ENCODE results near the gene CEBPE. TPM values are rescaled to one million over a fixed set of nuclear protein-coding genes. Genes with fewer than 3 reads are reported as not detected.
A peak's percentile ranks its signal among the peaks of the same experiment; 100 is the strongest.

CEBPE gene
- total and polyA plus RNA-seq, 8 donors: 0.14 to 1.0 (median 0.23) TPM; not detected in 2

GRCh38 chr14:23114669-23115038 lies 4.4 kb downstream of the CEBPE start:
- TF ChIP-seq CTCF (IDR thresholded peaks at IDR 0.05): no peak
- peak overlapping the region in 1 of 2 donors; percentile 63 for H3K27ac ChIP-seq
- ATAC-seq: peak; percentile 47

GRCh38 chr14:23114120-23114458 lies 5.0 kb downstream of the CEBPE start:
- intact Hi-C loops (cut with DNase I): no loop called here
- Histone ChIP-seq H3K9me3 (no peaks in the 10 kb centered on the region), H3K27ac (peak overlapping the region in 1 of 2 donors; percentile 63), H3K27me3 (peaks cover 0 to 12% of the 10 kb centered on the region in 2 donors), H3K4me3 (no peak overlapping the region), H3K36me3 (no peaks in the 10 kb centered on the region), H3K4me1 (peaks cover 8 to 51% of the 10 kb centered on the region in 2 donors)
- no peak for TF ChIP-seq CTCF (IDR thresholded peaks at IDR 0.05)
- no peak for DNase-seq
- no peak for ATAC-seq

More at GRCh38 chr14:23114669-23115038, 4.4 kb downstream of the CEBPE start:
- intact Hi-C loops (cut with DNase I): no loop called here
- no peaks in the 10 kb centered on the region for H3K36me3 ChIP-seq
- peaks cover 0 to 12% of the 10 kb centered on the region in 2 donors for H3K27me3 ChIP-seq
- H3K9me3 ChIP-seq: no peaks in the 10 kb centered on the region
- H3K4me1 ChIP-seq: peaks cover 8 to 56% of the 10 kb centered on the region in 2 donors
- no peak overlapping the region for H3K4me3 ChIP-seq
- DNase-seq: no peak

- Histone ChIP-seq H3K27ac (peak overlapping the region in 1 of 2 donors; percentile 63), H3K9me3 (no peaks in the 10 kb centered on the region), H3K4me3 (no peak overlapping the region), H3K27me3 (peaks cover 0 to 12% of the 10 kb centered on the region in 2 donors), H3K36me3 (no peaks in the 10 kb centered on the region), H3K4me1 (peaks cover 8 to 47% of the 10 kb centered on the region in 2 donors)
- peak in 2 of 4 donors; percentile 71 to 91 for DNase-seq
- intact Hi-C loops (cut with DNase I): no loop called here
- no peak for TF ChIP-seq CTCF (IDR thresholded peaks at IDR 0.05)
- ATAC-seq: peak; percentile 5
Observed at GRCh38 chr14:23113431-23114119, 5.5 kb downstream of the CEBPE start.

GRCh38 chr14:23112359-23113178 lies 6.5 kb downstream of the CEBPE start:
- intact Hi-C loops (cut with DNase I): no loop called here
- DNase-seq: no peak

More at GRCh38 chr14:23112359-23113178, 6.5 kb downstream of the CEBPE start:
- H3K36me3 ChIP-seq: no peaks in the 10 kb centered on the region
- TF ChIP-seq CTCF (IDR thresholded peaks at IDR 0.05): no peak
- H3K9me3 ChIP-seq: no peaks in the 10 kb centered on the region
- H3K27ac ChIP-seq: peak overlapping the region in 1 of 2 donors; percentile 63
- H3K4me1 ChIP-seq: peaks cover 8 to 40% of the 10 kb centered on the region in 2 donors
- H3K4me3 ChIP-seq: no peak overlapping the region
- H3K27me3 ChIP-seq: peaks cover 0 to 12% of the 10 kb centered on the region in 2 donors
- no peak for ATAC-seq
